Measurements from ENCODE around the gene ZFP36.

- TF ChIP-seq EP300 (IDR thresholded peaks at IDR 0.05; ENCODE audit: borderline replicate concordance) = no peak
- TF ChIP-seq EGR1 (IDR thresholded peaks at IDR 0.05) = no peak
- no peak for TF ChIP-seq FOXM1 (IDR thresholded peaks at IDR 0.05; ENCODE audit: borderline replicate concordance, low read depth)
- no peak for TF ChIP-seq CEBPB (IDR thresholded peaks at IDR 0.05)
These were observed 8.3 kb upstream of the ZFP36 start for GRCh38 chr19:39398297-39398864.

Measured in Ishikawa (cell line).